GM19372 (cell line): ENCODE results near the gene EFCAB5.
"Not testable (repeated sequence)": the region's sequence is repeated elsewhere in the genome, so short reads cannot be mapped to it uniquely, and the experiment has no call there.

Source experiments
- ATAC-seq: cut with Tn5 transposase; IDR thresholded peaks from one replicate; pipeline ENCODE4 v1.9.1; 2021; ENCODE audit warnings: mild to moderate bottlenecking, low read depth, moderate library complexity; ENCODE audit not compliant: unreplicated experiment

EFCAB5 gene

DNA sequence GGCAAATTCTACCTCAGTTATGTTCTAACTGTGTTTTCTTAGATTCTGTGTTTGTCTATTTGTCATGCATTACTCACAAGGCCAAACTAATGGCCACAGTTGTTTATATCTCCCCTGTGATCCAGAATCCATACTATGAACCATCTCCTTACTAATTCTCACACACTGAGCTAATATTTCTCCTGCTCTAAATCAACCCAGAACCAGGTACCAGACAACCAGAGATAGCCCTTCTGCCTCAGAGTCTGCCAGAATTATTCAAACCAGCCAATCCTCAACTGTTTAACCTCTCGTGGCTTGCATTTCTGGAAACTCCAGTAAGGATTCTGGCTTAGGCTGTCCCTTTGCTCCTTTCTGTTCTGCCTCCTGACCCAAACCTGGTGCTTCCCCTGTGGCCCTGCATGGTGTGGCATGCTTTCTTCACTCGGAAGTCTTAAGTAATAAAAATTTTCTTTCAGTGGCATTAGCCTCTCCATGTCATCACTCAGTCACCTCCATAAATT is 59.4 kb downstream of the EFCAB5 start:
- no peak for ATAC-seq

DNA sequence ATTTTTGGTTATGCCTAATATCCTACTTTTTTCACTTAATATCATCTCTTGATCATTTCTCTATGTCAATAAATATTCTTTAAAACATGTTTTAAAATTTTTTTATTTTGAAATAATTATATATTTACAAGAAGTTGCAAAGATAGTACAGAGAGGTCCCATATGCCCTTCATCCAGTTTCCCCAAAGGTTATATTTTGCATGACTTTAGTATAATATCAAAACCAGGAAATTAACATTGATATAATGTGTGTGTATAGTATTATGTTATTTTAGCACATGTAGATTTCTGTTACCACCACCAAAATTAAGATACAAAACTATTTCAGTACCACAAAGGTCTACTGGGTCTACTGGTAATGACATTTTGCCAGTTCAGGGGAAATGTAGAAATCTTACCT is 60.7 kb downstream of the EFCAB5 start:
- ATAC-seq: no peak

DNA sequence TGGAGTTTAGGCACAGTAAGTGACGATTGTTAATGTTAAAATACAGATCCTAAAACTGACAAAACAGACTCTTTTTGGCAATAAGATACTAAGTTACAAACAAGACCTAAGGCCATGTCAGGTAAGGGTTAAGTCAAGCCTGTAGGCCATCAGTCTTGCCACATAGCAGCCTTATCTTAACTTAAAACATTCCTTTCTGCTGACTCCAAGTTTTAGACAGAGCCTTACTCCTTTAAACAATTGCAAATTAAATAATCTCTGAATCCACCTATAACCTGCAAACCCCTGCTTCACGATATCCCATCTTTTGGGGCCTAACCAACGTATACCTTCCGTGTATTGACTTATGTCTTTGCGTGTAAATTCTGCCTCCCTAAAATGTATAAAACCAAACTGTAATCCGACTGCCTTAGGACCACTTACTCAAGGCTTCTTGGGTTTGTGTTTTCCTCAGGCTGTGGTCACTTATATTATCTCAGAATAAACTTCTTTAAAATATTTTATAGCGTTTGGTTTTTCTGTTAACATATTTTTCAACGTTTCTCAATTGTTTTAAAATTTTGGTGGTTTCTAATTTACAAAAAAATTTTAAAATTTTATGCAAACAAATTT is 64.4 kb downstream of the EFCAB5 start:
- no peak for ATAC-seq

DNA sequence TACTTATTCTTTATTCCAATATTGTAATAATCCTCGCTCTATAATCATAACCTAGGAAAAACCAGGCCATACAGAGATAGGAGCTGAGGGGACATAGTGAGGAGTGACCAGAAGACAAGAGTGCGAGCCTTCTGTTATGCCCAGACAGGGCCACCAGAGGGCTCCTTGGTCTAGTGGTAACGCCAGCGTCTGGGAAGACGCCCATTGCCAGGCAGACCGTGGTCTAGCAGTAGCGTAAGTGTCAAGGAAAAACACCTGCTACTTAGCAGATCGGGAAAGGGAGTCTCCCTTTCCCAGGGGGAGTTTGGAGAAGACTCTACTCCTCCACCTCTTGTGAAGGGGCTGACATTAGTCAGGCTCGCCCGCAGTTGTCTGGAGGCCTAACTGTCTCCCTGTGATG is 70.5 kb downstream of the EFCAB5 start:
- ATAC-seq: not testable (repeated sequence)

DNA sequence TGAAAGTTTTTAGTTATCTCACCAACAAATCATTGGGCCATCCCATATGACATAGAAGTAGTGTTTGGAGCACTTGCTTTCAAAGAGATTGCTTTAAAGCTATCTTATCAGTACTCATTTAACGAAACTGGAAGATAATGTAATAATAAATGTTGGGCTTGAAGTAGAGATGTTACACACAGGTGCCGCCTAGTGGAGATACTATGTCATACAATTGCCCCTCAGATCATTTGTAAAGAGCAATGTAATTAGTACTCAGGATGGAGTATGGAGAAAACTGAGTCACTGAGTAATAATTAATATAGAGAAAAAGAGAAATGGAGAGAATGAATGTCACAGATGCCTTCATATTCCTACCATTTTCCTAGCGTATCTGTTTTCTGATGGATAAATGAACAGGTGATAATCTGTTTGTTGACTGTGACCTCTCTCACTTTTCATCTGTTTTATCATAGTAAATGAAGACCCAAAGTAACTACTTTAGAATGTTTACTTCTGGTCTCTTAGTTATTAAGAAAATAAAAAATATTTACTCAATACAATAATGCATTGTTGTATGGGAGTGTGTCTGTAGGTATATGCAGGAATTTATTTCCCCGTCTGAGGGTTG is 80.4 kb downstream of the EFCAB5 start:
- ATAC-seq: no peak

DNA sequence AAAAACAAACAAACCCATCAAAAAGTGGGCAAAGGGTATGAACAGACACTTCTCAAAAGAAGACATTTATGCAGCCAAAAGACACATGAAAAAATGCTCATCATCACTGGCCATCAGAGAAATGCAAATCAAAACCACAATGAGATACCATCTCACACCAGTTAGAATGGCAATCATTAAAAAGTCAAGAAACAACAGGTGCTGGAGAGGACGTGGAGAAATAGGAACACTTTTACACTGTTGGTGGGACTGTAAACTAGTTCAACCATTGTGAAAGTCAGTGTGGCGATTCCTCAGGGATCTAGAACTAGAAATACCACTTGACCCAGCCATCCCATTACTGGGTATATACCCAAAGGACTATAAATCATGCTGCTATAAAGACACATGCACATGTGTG is 83.9 kb downstream of the EFCAB5 start:
- ATAC-seq: not testable (repeated sequence)

DNA sequence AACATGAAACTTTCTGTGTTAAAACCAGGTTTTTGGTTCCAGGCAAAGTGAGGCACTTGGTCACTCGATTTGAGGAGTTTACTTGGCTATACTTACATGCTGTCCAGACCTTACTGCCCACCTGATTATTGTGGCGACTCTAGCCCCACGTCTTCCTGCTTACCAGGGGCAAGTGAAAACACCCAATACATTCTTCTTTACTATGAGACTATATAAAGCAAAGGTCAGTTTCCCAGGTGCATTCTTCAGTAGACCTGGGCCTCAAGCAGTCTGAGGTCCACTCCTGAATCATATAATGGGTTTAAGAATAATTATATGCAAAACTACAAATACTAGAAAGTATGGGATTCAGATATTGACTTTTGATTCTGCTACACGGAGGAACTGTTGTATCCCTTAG is 86.2 kb downstream of the EFCAB5 start:
- no peak for ATAC-seq

DNA sequence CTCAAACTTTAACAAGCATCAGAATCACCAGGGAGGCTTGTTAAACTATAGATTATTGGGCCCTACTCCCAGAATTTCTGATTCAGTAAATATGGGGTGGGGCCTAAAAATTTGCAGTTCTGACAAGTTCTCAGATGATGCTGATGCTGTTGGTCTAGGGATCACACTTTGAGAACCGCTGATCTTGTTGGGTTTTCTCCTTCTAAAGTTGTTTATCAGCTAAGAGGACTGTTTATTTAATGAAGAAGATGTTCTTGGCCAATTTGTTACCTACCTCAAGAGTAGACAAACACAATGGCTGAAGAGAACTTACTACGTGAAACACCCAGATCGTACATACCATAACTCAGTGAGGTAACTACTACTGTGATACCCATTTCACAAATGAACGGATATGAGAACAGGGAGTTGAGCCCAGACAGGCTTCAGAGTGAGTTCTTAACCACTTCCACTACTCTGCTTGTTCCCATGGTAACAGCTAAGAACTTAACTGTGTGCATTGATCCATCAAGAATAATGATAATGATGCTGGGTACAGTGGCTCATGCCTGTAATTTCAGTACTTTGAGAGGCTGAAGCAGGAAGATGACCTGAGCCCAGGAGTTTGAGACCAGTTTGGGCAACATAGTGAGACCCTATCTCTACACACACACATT is 89.9 kb downstream of the EFCAB5 start:
- no peak for ATAC-seq

DNA sequence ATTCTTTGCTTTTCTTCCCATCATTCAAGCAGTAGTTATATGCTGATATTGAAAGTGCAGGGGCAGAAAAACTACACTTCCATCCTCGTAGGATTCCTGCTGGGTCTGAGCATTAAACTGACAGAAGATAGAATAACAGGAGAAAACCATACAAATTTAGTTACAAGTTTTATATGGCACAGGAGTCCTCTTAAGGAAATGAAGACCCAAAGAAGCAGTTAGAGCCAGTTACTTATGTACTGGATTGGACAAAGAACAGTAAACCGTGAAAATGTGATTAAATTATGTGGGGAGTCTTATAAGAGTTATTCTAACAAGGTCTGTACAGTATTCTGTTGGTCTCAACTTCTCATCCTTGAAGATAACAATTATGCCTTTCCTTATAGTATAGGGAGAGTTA is 93.9 kb downstream of the EFCAB5 start:
- ATAC-seq: no peak

DNA sequence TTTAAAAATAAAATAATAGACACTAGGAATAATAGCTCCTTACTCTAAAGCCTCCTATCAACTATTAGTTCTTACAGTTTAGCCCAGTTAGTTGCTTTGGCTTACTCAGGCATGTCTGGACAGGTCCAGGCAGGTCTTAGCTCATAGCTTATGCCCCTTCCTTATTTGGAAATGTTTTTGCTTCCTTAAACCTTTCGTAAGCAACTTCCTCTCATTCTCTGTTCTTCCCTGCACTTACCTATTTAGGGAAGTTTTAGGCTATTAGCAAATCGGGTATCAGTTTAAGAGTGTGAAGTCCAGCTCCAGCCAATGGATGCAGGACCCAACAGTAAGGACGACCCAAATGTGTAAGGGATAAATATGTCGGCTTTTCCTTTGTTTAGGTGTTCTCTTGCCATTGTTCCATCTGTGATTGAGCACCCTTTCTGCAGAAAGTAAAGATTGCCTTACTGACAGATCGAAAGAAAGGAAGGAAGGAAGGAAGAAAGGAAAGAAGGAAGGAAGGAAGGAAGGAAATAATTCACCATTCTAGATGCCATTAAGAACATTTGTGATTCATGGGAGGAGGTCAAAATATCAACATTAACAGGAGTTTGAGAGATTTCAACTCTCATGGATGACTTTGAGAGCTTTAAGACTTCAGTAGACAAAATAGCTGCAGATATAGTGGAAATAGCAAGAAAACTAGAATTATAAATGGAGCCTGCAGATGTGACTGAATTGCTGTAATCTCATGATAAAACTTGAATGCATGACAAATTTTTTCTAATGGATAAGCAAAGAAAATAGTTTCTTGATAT is 99.5 kb downstream of the EFCAB5 start:
- ATAC-seq: not testable (repeated sequence)

DNA sequence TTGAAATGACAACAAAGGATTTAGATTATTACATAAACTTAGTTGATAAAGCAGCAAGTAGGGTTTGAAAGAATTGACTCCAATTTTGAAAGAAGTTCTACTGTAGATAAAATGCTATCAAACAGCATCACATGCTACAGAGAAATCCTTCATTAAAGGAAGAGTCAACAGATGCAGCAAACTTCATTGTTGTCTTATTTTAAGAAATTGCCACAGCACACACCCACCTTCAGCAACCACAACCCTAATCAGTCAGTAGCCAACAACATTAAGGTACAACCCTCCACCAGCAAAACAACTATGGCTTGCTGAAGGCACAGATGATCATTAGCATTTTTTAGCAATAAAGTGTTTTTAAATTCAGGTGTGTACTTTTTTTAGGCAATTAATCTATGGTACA is 100.1 kb downstream of the EFCAB5 start:
- no peak for ATAC-seq

DNA sequence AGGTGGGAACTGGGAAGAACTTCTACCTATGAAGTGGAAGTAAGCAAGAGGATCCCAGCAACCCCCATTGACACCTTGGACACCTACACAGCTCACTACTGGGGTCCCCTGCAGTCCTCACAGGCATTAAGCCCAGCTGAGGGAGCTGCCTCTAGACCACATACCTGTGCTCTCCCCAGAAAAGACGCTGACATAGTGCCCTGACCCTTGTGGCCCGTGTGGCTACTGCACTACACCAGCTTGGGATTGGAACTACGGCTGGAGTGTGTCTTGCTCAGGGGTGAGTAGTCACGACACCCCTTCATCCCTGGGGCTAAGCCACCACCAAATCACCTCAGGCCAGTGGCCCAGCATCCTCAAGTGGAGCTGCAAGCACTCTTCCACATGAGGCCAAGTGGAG is 120.9 kb downstream of the EFCAB5 start:
- no peak for ATAC-seq

DNA sequence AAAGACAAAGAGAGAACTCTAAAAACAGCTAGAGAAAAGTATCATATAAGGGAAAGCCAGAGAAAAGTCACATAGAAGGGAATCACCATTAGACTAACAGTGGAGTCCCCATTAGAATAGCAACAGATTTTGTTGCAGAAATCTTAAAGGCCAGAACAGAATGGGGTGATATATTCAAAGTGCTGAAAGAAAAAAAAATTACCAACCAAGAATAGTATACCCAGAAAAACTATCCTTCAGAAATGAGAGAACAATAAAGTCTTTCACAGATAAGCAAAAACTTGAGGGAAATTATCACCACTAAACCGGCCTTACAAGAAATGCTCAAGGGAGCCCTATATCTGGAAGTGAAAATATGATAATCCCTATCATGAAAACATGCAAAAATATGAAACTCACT is 123.3 kb downstream of the EFCAB5 start:
- no peak for ATAC-seq

DNA sequence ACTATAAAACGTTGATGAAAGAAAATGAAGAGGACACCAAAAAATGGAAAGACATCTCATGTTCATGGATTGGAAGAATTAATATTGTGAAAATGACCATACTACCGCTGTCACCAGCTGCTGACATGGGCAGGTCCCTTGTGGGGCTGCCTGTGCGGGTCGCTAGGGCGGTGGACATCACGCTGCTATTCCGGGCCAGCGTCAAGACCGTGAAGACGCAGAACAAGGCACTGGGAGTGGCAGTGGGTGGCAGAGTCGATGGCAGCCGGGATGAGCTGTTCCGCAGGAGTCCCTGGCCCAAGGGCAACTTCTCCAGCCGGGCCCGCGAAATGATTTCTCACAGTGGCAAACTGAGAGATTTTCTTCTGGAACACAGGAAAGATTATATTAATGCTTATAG is 127.0 kb downstream of the EFCAB5 start:
- ATAC-seq: no peak

DNA sequence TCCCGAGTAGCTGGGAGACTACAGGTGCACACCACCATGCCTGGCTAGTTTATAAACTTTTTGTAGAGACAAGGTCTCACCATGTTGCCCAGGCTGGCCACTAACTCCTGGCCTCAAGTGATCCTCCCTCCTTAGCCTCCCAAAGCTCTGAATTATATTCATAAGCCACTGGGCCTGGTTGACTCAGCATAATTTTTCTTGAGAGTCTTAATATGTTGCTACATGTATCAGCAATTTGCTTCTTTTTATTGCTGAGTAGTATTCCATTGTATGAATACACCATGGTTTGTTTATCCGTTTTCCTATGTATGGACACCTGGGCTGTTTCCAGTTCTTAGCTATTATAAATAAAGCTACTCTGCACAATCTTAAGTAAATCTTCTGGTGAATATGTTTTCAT is 132.8 kb downstream of the EFCAB5 start:
- no peak for ATAC-seq

DNA sequence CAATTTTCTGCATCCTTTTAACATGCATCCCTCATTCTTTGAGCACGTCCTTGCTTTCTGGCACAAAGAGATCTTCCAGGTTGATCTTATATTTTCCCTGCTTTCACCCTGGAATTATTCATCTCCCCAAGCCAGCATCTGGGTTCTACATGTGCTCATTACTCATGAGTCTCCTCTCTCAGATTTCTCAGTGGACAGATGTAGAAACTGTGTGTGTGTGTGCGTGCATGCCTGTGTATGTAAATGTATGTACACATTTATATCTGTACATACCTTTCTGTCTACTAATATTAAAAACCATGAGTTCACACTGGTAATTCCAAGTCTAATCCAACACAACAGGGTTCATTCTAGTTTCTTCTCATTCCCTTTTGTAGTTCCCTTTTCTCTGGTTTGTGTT is 133.3 kb downstream of the EFCAB5 start:
- no peak for ATAC-seq

DNA sequence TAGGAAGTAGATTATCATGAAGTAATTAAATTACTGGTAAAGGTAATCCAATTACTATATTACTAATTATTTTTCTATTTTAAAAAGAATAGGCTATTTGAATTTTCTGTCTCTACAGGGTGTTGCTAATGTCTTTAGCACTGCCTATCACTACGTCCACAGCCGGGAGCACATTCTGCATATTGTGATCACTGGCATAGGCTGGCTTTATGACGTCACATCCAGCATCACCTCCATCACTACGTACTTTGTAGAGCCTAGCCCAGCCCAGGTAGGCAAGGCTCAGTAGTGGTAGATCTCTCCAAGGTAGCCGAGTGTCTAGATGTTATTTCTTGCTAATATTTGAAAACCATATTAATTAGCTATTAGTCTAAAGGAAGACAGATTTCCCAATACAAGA is 141.3 kb downstream of the EFCAB5 start:
- ATAC-seq: no peak

DNA sequence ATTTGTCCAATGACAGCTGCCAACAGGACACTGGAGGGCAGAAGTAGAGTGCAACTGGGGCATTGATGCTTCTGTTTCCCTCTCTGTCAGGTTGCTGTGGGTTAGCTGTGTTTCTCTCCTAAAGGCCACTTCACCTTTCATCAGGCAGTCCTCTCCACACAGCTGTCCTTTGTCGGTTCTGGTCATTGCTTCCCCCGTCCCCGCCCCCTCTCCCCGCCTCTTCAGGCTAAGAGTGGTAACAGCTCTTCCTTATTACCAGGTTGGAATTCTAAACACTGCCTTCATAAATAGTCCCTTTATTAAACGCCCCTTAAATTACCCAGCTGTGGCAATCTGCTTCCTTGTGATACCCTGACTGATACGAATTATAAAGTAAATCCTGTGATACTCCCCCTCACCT is 143.4 kb downstream of the EFCAB5 start:
- no peak for ATAC-seq

DNA sequence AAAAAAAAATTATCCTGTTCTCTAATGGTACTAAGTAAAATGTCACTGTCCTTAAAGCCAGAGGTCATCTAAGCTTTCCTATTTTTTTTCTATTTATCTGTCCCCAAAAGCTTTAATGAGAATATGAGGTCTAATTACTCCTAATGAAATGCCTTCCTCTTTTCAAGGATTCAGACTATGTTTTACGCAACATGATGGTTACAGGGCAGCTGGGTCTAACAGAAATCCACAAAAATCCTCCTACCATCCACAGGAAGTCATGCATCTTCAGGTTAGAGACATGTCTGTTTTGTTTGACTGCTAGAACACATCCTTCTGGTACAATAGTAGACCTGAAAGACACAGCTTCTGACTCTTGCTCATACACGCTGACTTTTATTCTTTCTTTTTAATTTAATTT is 145.5 kb downstream of the EFCAB5 start:
- no peak for ATAC-seq

DNA sequence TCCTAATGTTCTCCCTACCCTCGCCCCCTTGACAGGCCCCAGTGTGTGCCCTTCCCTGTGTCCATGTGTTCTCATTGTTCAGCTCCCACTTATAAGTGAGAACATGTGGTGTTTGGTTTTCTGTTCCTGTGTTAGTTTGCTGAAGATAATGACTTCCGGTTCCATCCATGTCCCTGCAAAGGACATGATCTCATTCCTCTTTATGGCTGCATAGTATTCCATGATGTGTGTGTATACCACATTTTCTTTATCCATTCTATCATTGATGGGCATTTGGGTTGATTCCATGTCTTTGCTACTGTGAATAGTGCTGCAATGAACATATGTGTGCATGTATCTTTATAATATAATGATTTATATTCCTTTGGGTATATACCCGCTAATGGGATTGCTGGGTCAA is 146.0 kb downstream of the EFCAB5 start:
- not testable (repeated sequence) for ATAC-seq

DNA sequence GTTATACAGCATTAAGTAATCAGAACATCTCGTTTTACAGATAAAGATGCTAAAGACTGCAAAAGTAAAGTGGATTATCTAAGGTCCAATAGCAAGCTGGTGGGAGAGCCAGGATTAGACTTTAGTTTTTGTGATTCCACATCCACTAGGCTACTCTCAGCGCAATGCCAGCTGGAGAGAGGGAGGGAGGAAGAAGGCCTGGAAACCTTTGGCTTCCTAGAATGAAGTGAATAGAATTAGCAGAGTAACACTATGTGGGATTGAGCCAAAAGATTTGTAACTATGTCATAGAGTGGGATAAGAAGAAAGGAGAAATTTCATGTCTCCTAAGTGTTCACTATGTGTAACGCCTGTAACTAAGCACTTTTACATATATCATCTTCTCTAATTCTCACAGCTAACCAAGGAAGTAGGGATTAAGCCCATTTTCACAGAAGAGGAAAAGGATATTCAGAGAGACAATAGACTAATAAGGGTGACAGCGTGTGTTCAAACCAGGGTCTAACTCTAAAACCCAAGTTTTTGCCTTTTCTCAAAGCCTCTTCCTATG is 149.8 kb downstream of the EFCAB5 start:
- no peak for ATAC-seq
